Fibroblast of pulmonary artery (primary cell): Measurements from ENCODE around the gene HOXD3.

Experiments
- DNase-seq: peaks from one replicate; pipeline ENCODE4 v3.0.0-alpha.2; 2010; ENCODE audit warnings: low read depth
- H3K4me3 ChIP-seq: replicated peaks from 2 replicates; pipeline ENCODE4 v1.5.1; 2011; ENCODE audit warnings: low read depth, mild to moderate bottlenecking, control low read depth, low read length, moderate library complexity
- CTCF ChIP-seq: IDR thresholded peaks from 2 replicates; pipeline ENCODE4 v1.5.1; 2011; ENCODE audit warnings: mild to moderate bottlenecking, control low read depth, low read length, inconsistent platforms; ENCODE audit errors: missing control alignments

The HOXD3 gene

GRCh38 chr2:176151442-176152287 is 5.4 kb upstream of the HOXD3 start, which contains the start of gene HOXD4:
Gene HOXD4, plus strand, starts transcription at chr2:176151550. Its CDS starts 84 bp downstream, at chr2:176151634.
- no peak for TF ChIP-seq CTCF
- no peak within 1 kb of the TSS for H3K4me3 ChIP-seq
- no peak for DNase-seq

- TF ChIP-seq CTCF, result no peak
- H3K4me3 ChIP-seq, result no peak overlapping the region
- no peak for DNase-seq
These were observed 4.5 kb upstream of the HOXD3 start for GRCh38 chr2:176152350-176153181.

GRCh38 chr2:176154576-176155252 is 2.4 kb upstream of the HOXD3 start:
- H3K4me3 ChIP-seq, result no peak overlapping the region
- no peak for DNase-seq

DNA sequence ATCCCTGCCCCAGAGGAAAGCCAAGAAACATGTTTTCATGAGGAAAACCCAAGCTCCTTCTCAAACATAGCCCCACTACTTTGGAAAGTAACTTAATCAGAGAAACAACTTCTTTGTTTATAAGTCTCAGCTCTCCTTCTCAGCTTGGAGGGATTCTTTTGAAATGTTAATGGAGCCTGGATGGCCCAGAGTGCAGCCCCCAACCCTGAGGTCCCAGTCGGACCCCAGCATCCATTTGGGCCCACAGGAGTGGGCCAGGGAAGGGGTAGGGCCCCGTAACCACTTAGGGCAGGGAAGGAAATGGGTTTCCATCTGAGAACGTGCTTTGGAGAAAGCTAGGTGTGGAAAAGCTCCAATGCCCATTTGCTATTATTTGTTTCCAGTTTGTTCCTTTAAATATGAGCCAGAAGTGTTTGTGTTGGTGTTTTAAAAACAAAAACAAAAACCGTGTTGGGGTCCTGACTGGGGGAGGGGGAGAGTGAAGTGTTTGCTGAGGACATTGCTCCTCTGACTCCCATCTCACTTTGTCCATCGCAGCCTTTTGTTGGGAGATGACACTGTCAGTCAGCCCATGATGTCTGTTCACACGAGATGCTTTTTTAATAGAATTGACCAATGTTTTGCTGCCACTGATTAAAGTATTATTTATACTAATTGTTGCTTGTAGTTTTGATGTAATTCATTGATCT is 1.6 kb upstream of the HOXD3 start:
- DNase-seq, result no peak
- no peak for TF ChIP-seq CTCF
- no peak overlapping the region for H3K4me3 ChIP-seq

More at GRCh38 chr2:176154576-176155252, 2.4 kb upstream of the HOXD3 start:
- no peak for TF ChIP-seq CTCF

- no peak for TF ChIP-seq CTCF
- H3K4me3 ChIP-seq, result no peak overlapping the region
- DNase-seq, result no peak
These were observed 753 bp upstream of the HOXD3 start for GRCh38 chr2:176156301-176156806.

GRCh38 chr2:176157499-176158185 is 535 bp downstream of the HOXD3 start:
- no peak for DNase-seq
- H3K4me3 ChIP-seq, result no peak overlapping the region
- TF ChIP-seq CTCF, result no peak
